ENCODE measurements around the gene CSNK1G1. TPM values are rescaled to one million over a fixed set of nuclear protein-coding genes. Genes with fewer than 3 reads are reported as not detected.

CSNK1G1 gene
- total and polyA plus RNA-seq, 2 of the 4 experiments (the other 2 are of a cell fraction), result 7.4 to 29.4 TPM

DNA sequence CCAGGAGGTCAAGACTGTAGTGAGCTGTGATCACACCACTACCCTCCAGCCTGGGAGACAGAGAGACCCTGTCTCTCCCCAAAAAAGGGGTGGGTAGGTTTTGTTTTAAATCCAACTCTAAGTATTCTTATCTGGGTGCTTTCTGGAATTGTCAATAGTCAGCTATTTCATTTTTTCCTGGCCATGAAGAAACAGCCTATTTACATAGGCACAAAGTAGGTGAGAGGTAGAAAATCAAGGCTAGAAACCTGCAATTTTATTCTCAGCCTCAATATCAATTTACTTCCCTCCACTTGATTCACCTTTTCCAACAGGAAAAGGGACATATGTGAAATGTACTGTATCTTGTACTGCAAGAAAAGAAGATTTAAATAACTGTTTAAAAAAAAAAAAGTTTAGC is 45.9 kb downstream of the CSNK1G1 start:
- Histone ChIP-seq H2BK15ac (ENCODE audit: low read depth, low read length) (no peak overlapping the region), H3K36me3 (ENCODE audit: control insufficient read depth, insufficient read depth, low read length) (no peaks in the 10 kb centered on the region), H3K56ac (ENCODE audit: extremely low read depth, insufficient read depth, low read length) (no peak overlapping the region), H3K9ac (ENCODE audit: low read depth, low read length) (no peak overlapping the region), H2AK5ac (ENCODE audit: low read depth, low read length) (no peak overlapping the region), H4K5ac (ENCODE audit: low read depth, low read length) (no peak overlapping the region), H4K8ac (ENCODE audit: low read depth in 2 of 2, low read length in 2 of 2) (no peak overlapping the region), H3K4me2 (ENCODE audit: low read depth, low read length) (no peak overlapping the region), H2AFZ (replicated peaks; ENCODE audit: low read length, poor library complexity) (no peak overlapping the region), H2BK20ac (ENCODE audit: low read depth, low read length) (no peak overlapping the region), H3K4ac (ENCODE audit: low read depth, low read length) (no peak overlapping the region), H3K27me3 (ENCODE audit: control insufficient read depth, insufficient read depth, low read length) (no peaks in the 10 kb centered on the region), H4K91ac (ENCODE audit: insufficient read depth, low read depth, low read length) (no peak overlapping the region), H4K20me1 (ENCODE audit: insufficient read depth, low read length) (peaks cover 33% of the 10 kb centered on the region; the same call in 1 of the 2 replicates), H3K14ac (replicated peaks; ENCODE audit: low read depth, low read length) (no peak overlapping the region), H3K23ac (ENCODE audit: low read depth, low read length) (no peak overlapping the region), H2BK120ac (ENCODE audit: low read depth, low read length) (no peak overlapping the region), H3K9me1 (ENCODE audit: insufficient read depth, low read length) (peaks cover 4% of the 10 kb centered on the region), H3K4me1 (ENCODE audit: control insufficient read depth, insufficient read depth, low read length) (peaks cover 2% of the 10 kb centered on the region), H3K18ac (ENCODE audit: low read depth, low read length) (no peak overlapping the region), H2AK9ac (replicated peaks; ENCODE audit: low read depth, low read length, poor library complexity) (no peak overlapping the region), H3K4me3 (ENCODE audit: insufficient read depth, low read depth, low read length) (no peak overlapping the region), H2BK5ac (ENCODE audit: low read depth, low read length, poor library complexity, severe bottlenecking) (no peak overlapping the region), H3K9me3 (ENCODE audit: control insufficient read depth, insufficient read depth, low read length) (no peaks in the 10 kb centered on the region), H3K79me1 (ENCODE audit: low read depth in 1 of 2, low read length in 2 of 2) (peaks cover 30 to 34% of the 10 kb centered on the region in 2 experiments), H3K27ac (ENCODE audit: insufficient read depth, low read length) (no peak overlapping the region)
- no TSS peak for BruUV-seq (replicated peaks)
- ChIA-PET POLR2A (ENCODE audit: unreplicated experiment) (no interaction called here), CTCF (no interaction called here)
- ATAC-seq (ENCODE audit: low read depth), result no peak
- intact Hi-C loops (cut with micrococcal nuclease), result loop anchor here (5.0 kb wide), 1 partner anchor 37 kb away; no protein-coding TSS in a partner anchor
- dilution Hi-C loops (cut with HindIII; ENCODE audit: low sequenced_read_pairs, unreplicated experiment), result no loop called here
- in situ Hi-C loops (cut with MboI; ENCODE audit: low sequenced_read_pairs), result no loop called here
- no peak for TF ChIP-seq MAFK (IDR thresholded peaks at IDR 0.05; ENCODE audit: low read depth, low read length)
- TF ChIP-seq FOS (IDR thresholded peaks at IDR 0.05; ENCODE audit: low read depth, low read length), result no peak
- TF ChIP-seq, protein P1, sequence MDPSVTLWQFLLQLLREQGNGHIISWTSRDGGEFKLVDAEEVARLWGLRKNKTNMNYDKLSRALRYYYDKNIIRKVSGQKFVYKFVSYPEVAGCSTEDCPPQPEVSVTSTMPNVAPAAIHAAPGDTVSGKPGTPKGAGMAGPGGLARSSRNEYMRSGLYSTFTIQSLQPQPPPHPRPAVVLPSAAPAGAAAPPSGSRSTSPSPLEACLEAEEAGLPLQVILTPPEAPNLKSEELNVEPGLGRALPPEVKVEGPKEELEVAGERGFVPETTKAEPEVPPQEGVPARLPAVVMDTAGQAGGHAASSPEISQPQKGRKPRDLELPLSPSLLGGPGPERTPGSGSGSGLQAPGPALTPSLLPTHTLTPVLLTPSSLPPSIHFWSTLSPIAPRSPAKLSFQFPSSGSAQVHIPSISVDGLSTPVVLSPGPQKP (IDR thresholded peaks at IDR 0.05; ENCODE audit: borderline replicate concordance, low read depth, low read length), result no peak
- no peak for TF ChIP-seq MXI1 (IDR thresholded peaks at IDR 0.05; ENCODE audit: borderline replicate concordance, low read depth, low read length)
- DNase-seq, result no peak
